ENCODE results near the gene PAGE2B.

GRCh38 chrX:55107262-55107661, 32.4 kb downstream of the PAGE2B start:
- TF ChIP-seq CTCF (conservative IDR thresholded peaks at IDR 0.05) = no peak
- no peak for TF ChIP-seq ZFX (IDR thresholded peaks at IDR 0.05)

All from C4-2B (cell line).